ENCODE data around the gene SDK2.

- TF ChIP-seq CTCF (IDR thresholded peaks at IDR 0.05; ENCODE audit: low read depth, low read length, poor library complexity, severe bottlenecking) (no peak), EZH2phosphoT487 (IDR thresholded peaks at IDR 0.05; ENCODE audit: borderline replicate concordance, low read length) (no peak)
Observed at GRCh38 chr17:73592079-73592415, 52.2 kb downstream of the SDK2 start.

Measured in DOHH2 (cell line).